Measurements from ENCODE around the gene MAP2K5.

Gene MAP2K5

DNA sequence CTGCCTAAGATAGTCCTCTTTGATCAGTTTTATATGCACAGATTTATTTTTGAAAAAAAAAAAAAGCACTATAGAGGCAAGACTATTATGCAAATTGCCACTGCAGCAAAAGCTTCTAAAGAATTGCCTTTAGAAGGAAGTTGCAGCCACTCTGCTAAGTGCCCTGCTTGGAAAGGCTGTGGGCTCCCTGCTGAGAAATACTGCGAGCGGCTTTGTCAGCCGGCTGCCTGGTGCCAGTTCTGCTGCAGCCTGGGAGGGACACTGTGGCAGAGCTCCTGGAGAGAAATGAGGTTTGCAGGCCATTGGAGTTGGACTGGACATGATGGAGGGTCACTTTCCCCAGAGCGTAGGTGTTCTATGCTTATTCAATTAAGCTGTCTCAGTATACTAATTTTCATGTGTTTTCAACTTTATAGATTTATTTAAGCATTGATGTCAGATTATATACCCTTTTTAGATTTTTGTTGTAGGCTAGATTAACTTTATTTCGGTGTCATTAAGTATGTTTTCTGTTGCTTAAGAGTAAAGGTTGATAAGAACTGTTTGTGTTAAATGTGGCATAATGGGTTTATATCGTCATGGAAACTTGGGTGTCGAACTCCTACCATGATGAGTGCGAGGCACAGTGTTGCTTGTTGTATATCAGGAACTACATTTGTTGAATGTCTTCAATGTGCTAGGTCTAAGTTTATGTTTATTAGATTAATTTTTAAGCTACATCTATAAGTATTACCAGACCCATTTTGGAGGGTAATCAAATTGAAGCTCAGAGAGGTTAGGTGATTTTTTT is 6.6 kb downstream of the MAP2K5 start:
- TF ChIP-seq, protein P1, sequence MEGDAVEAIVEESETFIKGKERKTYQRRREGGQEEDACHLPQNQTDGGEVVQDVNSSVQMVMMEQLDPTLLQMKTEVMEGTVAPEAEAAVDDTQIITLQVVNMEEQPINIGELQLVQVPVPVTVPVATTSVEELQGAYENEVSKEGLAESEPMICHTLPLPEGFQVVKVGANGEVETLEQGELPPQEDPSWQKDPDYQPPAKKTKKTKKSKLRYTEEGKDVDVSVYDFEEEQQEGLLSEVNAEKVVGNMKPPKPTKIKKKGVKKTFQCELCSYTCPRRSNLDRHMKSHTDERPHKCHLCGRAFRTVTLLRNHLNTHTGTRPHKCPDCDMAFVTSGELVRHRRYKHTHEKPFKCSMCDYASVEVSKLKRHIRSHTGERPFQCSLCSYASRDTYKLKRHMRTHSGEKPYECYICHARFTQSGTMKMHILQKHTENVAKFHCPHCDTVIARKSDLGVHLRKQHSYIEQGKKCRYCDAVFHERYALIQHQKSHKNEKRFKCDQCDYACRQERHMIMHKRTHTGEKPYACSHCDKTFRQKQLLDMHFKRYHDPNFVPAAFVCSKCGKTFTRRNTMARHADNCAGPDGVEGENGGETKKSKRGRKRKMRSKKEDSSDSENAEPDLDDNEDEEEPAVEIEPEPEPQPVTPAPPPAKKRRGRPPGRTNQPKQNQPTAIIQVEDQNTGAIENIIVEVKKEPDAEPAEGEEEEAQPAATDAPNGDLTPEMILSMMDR (IDR thresholded peaks at IDR 0.05; ENCODE audit: borderline replicate concordance, insufficient read depth, low read depth, low read length): no peak
- H3K4me3 ChIP-seq (ENCODE audit: low read depth, low read length): no peak overlapping the region

DNA sequence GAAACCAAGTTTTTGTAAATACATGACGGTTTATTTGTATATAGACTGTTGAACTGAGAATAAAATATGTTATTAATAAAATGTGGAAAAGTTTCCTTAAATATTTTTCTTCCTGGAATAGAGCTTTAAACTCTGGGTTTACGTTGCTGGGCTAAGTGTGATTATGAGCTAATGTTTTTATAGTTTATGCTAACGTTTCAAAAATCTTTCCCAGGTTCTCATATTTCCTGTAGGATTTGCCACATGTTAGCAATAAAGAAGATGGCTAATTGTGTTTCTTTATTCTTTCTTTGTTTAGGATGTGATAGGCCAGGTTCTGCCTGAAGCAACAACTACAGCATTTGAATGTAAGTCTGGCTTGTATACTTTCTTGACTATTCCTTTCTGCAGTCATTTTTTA is 7.2 kb downstream of the MAP2K5 start:
- TF ChIP-seq, protein P1 (IDR thresholded peaks at IDR 0.05; ENCODE audit: borderline replicate concordance, insufficient read depth, low read depth, low read length): no peak
- no peak overlapping the region for H3K4me3 ChIP-seq (ENCODE audit: low read depth, low read length)

GRCh38 chr15:67550522-67550921 is 8.0 kb downstream of the MAP2K5 start:
- no peak overlapping the region for H3K4me3 ChIP-seq (ENCODE audit: low read depth, low read length)
- TF ChIP-seq, protein P1 (IDR thresholded peaks at IDR 0.05; ENCODE audit: borderline replicate concordance, insufficient read depth, low read depth, low read length): no peak

GRCh38 chr15:67551207-67551743 is 8.8 kb downstream of the MAP2K5 start:
- no peak overlapping the region for H3K4me3 ChIP-seq (ENCODE audit: low read depth, low read length)
- TF ChIP-seq, protein P1 (IDR thresholded peaks at IDR 0.05; ENCODE audit: borderline replicate concordance, insufficient read depth, low read depth, low read length): no peak

DNA sequence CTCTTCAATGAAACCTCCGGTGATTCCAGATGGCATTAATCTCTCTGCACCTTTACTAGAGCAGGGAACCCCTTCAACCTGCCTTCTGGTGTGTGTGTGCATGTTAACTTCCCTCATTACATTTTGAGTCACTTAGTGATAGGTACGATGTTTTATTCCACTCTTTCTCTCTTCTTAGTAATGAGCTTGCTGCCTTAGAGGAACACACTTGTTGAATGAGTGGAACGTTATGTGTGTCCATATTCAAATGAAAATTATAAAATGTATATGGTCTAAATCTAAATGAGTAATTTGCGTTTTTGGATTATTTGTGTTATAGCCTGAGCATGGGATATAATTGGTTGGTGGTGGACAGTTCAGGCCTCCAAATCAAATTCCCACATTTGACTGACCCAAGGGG is 12.1 kb downstream of the MAP2K5 start:
- no peak overlapping the region for H3K4me3 ChIP-seq (ENCODE audit: low read depth, low read length)
- TF ChIP-seq, protein P1 (IDR thresholded peaks at IDR 0.05; ENCODE audit: borderline replicate concordance, insufficient read depth, low read depth, low read length): no peak

GRCh38 chr15:67556976-67557570 is 14.6 kb downstream of the MAP2K5 start:
- no peak overlapping the region for H3K4me3 ChIP-seq (ENCODE audit: low read depth, low read length)

More at GRCh38 chr15:67556976-67557570, 14.6 kb downstream of the MAP2K5 start:
- TF ChIP-seq, protein P1 (IDR thresholded peaks at IDR 0.05; ENCODE audit: borderline replicate concordance, insufficient read depth, low read depth, low read length): no peak

Data from GM12875 (cell line).